ENCODE data around the gene NBDY.

The NBDY gene

DNA sequence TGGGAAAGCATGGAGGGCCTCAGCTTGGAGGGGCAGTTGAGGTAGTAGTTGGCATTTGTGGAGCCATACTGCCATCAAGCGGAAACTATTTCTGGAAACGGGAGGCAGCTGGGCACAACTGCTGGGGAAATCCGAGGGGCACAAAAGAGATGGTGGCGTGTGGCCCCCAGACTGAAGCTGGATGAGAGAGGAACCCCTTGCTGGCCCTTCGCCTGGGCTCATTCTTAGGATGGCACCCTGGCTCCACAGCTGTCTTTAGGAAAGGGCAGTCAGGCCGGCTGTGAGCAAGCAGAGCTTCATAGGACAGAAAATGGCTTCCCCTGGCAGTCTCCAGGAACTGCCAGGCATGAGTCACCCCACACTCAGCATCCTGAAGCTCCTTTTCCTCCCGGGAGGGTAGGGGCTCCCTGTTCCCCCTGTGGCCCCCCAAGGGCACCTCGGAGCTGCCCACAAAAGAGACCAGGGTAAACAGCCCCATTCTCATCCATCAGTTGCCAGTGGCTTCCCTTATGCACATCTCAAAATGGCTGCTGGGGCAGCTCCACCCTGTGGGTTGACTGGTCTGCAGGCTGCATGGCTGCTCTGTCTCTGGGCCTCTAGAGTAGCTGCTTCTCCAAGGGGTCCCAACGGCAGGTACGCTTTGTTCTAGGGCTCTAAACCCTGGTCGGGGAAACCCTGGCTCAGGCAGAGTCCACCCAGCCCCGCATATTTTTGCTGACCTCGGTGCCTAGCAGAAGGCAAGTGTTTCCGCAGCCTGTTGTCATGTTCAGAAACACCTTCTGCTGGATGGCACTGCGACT, 64.7 kb downstream of the NBDY start:
- DNase-seq (ENCODE audit: low read depth) = no peak
- TF ChIP-seq MYC (IDR thresholded peaks at IDR 0.05; ENCODE audit: low read depth, low read length) (no peak), POLR2A (IDR thresholded peaks at IDR 0.05; ENCODE audit: extremely low read depth, insufficient read length) (no peak)
- TF ChIP-seq, protein P1, sequence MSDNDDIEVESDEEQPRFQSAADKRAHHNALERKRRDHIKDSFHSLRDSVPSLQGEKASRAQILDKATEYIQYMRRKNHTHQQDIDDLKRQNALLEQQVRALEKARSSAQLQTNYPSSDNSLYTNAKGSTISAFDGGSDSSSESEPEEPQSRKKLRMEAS (IDR thresholded peaks at IDR 0.05; ENCODE audit: low read depth, low read length) = no peak
- TF ChIP-seq, protein P2, sequence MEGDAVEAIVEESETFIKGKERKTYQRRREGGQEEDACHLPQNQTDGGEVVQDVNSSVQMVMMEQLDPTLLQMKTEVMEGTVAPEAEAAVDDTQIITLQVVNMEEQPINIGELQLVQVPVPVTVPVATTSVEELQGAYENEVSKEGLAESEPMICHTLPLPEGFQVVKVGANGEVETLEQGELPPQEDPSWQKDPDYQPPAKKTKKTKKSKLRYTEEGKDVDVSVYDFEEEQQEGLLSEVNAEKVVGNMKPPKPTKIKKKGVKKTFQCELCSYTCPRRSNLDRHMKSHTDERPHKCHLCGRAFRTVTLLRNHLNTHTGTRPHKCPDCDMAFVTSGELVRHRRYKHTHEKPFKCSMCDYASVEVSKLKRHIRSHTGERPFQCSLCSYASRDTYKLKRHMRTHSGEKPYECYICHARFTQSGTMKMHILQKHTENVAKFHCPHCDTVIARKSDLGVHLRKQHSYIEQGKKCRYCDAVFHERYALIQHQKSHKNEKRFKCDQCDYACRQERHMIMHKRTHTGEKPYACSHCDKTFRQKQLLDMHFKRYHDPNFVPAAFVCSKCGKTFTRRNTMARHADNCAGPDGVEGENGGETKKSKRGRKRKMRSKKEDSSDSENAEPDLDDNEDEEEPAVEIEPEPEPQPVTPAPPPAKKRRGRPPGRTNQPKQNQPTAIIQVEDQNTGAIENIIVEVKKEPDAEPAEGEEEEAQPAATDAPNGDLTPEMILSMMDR (IDR thresholded peaks at IDR 0.05; ENCODE audit: low read depth, low read length) = no peak
- H3K4me3 ChIP-seq (ENCODE audit: low read depth, low read length) = no peak overlapping the region

DNA sequence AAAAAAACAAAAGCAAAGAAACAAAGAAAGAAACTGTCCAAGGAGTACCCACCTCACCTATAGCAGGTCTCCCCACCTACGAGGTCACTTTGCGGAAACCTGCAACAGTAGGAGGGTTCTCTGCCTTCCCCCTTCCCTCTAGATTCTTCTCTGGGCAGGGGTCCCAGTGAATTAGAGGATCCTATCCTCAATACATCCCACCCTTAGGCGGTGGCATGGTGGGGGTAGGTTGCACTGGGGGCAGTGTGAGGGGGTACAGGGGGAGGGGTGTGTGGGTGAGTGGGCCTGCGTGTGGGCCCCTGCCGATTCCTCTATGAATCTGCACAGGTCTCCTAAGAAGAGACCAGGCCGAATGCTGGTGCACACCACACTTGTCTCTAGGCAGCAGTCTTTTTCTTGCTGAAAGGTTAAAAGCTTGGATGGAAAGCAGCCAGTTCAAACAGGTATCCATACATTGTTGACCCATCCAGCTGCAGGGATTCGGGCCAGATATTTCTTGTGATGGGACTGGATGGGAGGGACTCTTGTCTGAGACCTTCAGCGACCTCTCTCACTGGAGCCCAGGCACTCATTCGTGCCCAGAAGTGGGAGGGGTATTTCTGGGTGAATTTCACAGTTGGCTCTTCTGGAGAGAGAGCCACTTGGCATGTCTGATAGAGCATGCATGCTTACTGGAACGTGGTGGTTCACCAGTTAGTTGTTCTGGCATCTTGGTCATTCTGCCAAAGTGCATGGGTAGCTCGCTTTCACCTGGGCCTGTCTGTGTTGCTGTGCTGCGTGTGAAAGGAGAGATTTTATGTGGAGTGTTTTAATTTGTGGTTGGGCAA, 65.6 kb downstream of the NBDY start:
- no peak for TF ChIP-seq POLR2A (IDR thresholded peaks at IDR 0.05; ENCODE audit: extremely low read depth, insufficient read length)
- DNase-seq (ENCODE audit: low read depth) = no peak
- no peak overlapping the region for H3K4me3 ChIP-seq (ENCODE audit: low read depth, low read length)

DNA sequence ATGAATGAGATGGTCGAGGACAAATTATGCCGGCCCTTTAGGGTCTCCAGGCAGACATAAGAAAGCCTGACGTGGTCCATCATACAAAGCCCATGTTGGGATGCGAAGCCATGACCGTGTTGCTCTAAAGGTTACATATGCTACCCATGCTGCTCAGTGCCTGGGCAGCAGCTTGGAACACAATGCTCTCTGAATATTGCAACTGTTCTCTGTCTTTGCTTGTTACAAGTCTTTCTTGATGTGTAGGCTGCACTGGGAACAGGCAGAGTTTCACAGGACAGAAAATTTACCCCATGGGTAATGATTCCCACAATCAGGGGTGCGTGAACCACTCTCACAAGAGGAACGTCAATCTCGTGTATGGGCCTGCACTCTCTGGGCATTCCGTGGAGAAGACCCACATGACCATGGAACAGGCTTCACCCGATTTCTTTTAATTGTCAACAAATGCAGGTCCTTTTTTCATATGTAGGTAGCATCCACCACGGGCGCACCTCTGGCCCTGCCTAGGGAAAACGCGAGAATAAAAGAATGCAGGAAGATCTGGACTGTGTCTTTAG, 66.3 kb downstream of the NBDY start:
- TF ChIP-seq, protein P1 (IDR thresholded peaks at IDR 0.05; ENCODE audit: low read depth, low read length) = no peak
- TF ChIP-seq, protein P2 (IDR thresholded peaks at IDR 0.05; ENCODE audit: low read depth, low read length) = no peak
- TF ChIP-seq MYC (IDR thresholded peaks at IDR 0.05; ENCODE audit: low read depth, low read length) = no peak
- TF ChIP-seq POLR2A (IDR thresholded peaks at IDR 0.05; ENCODE audit: extremely low read depth, insufficient read length) = no peak
- no peak for DNase-seq (ENCODE audit: low read depth)
- H3K4me3 ChIP-seq (ENCODE audit: low read depth, low read length) = no peak overlapping the region

DNA sequence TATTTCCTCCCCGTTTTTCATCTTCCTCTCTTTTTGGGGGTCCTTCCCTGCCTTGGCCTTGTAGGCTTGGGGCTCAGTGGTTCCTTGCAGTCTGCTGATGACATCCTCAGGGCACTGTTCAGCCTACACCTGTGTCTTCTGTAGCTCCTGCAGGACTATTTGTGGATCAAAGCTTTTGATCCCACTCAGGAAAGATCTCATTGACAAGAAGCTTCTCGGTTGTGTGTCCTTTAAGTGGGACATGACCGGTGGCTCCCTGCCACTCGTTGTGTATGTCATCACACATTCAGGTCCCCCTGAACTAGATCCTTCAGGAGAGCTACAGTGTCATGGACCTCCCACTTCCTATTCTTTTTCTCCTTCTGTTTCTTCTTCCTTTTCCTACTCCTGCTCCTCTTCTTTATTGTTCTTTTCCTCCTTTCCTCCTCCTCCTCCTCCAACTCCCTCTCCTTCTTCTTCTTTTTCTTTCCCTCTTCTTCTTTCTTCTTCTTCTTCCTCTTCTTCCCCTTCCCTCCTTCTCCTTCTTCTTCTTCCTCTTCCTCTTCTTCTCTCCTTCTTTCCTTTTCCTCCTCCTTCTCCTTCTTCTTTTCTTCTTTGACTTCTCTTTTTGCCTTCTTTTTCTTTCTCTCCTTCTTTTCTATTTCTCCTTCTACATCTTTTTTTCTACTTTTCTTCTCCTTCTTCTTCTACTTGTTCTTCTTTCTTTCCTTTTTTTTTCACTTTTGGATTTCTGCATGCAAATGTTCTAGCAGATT, 67.8 kb downstream of the NBDY start:
- no peak for DNase-seq (ENCODE audit: low read depth)
- H3K4me3 ChIP-seq (ENCODE audit: low read depth, low read length) = no peak overlapping the region
- TF ChIP-seq, protein P2 (IDR thresholded peaks at IDR 0.05; ENCODE audit: low read depth, low read length) = no peak

DNA sequence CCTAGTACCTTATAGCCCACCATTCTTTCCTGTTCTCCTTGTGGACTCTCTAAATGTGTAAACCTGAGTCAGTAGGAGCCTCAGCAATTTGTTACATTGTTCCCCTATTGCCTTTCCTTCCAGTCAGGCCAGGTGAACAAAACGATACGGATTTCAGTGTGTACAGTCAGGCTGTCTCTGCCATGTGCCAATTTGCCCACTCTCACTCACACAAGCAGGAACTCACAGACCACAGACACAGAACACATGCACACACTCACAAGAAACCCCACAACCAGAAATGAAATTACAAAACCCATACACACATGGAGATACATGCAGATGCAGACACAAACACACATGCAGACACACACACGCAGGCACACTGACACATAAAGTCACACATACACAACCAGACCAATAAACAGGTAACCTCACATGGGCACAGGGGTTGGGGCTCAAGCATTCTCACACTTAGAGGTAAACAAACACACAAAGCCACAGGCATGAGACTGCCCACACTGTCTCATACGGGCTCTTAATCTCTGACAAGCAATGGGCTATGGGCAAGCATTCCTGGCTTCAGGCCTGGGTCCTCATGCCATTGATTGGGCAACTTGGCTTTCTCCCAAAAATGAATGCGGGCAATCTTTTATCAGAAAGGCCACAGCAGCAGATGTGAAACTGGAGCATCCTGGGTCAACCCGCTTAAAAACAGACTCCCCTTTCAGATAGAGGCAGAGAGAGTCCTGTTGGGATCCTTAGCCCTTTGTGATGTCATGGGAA, 68.7 kb downstream of the NBDY start:
- DNase-seq (ENCODE audit: low read depth) = no peak
- no peak overlapping the region for H3K4me3 ChIP-seq (ENCODE audit: low read depth, low read length)
- TF ChIP-seq MYC (IDR thresholded peaks at IDR 0.05; ENCODE audit: low read depth, low read length) = no peak
- TF ChIP-seq, protein P1 (IDR thresholded peaks at IDR 0.05; ENCODE audit: low read depth, low read length) = no peak
- TF ChIP-seq POLR2A (IDR thresholded peaks at IDR 0.05; ENCODE audit: extremely low read depth, insufficient read length) = no peak
- TF ChIP-seq, protein P2 (IDR thresholded peaks at IDR 0.05; ENCODE audit: low read depth, low read length) = no peak

Data from NB4 (cell line).